ENCODE results near the gene CRCP.
A peak's percentile ranks its signal among the peaks of the same experiment; 100 is the strongest.
"Not testable (repeated sequence)": the region's sequence is repeated elsewhere in the genome, so short reads cannot be mapped to it uniquely, and the experiment has no call there.

Gene CRCP

DNA sequence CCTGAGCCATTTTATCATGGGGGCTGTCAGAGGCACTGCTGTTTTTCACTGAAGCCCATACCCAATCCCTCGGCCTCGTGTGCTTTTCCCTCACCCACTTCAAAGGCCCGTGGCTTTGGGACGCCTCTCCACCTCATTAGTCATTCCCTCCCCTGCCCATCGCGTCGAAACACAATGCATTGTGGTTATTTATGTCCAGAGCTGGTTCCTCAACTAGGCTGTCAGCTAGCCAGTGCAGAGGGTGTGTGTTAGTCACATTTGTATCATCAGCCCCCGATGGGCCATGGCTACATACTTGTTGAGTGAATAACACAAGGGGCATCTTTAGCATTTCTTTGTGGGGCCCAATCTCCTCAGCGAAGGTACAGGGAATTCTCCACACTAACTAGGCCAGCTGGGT lies 3.8 kb upstream of the CRCP start:
- DNase-seq, result no peak

DNA sequence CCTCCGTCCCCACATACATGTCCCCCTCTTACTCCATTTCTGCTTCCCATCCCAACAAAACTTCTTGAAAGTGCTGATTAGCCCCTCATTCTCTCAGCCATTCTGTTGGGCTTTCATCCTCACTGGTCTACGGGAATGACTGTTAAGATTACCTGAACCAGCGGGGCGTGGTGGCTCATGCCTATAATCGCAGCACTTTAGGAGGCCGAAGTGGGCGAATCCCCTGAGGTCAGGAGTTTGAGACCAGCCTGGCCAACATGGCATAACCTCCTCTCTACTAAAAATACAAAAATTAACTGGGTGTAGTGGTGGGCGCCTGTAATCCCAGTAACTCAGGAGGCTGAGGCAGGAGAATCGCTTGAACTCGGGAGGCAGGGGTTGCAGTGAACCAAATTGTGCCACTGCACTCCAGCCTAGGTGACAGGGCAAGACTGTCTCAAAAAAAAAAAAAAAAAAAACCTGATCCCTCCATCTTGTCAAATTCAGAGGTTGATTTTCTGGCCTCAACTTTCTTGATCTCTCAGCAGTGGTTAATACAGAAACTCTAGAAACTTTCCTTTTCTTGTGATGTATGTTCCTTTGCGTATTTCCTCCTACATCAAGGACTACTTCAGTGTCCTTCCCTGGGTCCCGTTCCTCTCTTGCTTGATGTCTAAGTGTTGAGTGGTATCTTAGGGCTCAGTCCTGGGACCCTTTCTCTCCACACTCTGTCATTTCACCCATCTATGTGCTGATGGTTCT lies 2.2 kb downstream of the CRCP start:
- not testable (repeated sequence) for DNase-seq

DNA sequence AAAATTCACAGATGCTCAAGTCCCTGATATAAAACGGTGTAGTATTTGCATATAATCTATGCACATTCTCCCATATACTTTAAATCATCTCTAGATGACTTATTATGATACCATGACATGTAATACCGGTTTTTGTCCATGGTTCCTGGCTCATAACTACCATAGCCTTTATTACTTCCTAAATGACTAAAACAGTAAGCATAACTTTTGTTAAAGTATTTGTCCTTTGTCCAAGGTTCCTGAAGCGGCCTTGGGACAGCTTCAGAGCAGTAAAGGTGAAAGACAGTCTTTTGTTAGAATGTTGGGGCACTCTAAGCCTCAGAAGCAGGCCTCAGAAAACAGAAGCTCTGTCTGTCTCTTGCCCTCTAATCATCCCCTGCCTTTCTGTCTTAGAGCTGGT lies 4.0 kb downstream of the CRCP start:
- no peak for DNase-seq

DNA sequence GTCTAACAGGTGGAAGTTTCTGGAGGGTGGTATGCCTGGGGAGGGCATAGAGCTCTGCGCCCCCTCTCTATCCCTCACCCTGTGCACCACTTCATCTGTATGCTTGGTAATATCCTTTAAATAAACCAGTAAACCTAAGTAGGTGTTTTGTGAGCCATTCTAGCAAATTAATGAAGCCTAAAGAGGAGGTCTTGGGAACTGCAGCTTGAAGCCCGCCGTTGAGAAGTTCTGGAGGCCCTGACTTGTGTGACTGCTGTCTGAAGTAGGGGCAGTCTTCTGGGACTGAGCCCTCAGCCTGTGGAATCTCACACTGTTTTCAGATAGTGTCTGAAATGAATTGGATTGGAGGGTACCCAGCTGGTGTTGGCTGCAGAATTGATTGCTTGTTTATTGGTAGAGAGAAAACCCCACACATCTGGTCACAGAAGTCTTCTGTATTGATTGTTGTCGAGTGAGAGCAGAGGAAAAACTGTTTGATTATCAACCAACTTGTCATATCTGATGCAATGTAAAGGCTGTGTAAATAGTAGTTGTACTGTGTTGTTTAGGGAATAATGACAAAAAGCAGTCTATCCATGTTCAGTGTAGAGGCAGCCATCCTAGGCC lies 4.7 kb downstream of the CRCP start:
- no peak for DNase-seq

DNA sequence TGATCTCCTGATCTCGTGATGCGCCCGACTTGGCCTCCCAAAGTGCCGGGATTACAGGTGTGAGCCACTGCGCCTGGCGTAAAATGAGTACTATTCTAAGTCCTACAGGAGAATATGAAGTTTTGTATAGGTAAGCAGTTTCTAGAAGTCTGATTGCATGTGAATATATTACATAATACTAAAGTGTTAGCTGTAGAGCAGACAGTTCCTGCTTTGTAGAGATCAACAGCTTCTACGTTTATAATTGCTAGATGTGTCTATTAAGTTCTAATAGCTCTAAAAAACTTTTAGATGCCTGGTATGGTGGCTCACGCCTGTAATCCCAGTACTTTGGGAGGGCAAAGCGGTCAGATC lies 8.5 kb downstream of the CRCP start:
- no peak for DNase-seq

DNA sequence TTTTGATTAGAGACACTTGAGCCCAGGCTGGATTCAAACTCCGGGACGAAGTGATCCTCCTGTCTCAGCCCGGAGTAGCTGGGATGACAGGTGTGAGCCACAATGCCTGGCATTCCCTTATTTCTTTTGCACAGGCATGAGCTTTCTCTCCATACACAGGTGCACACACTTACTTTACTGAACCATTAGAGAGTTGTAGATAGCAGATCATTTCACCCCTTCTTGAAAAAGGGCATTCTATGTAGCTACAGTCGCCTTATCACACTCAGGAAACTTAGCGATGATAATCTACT lies 9.9 kb downstream of the CRCP start:
- not testable (repeated sequence) for DNase-seq

DNA sequence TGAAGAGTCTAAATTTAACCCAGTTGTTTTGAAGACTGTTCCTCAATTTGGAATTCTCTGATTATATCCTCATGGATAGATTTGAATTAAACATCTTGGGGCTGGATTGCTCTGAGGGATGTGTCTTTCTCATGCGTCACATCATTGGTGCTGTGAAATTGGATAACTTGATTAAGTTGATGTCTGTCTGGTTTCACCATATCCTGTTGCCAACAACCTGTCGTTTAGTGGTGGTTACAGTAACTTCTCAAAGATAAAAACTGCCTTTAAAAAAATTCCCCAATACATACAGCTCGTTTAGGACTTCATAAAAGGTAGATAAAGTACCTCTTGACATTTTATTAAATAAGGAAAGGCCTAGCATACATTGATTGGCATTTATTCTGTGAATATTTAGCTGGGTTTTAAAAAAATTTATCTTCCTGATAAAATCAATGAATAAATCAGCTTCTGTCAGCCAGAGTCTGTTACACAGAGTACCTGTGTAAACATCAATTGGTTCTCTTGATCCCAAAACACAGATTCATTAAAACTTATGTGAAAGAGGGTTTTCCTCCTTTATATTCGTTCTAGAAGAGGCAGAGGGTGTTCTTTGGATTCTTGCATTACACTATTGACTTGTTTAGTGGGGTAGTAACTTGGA lies 10.5 kb downstream of the CRCP start:
- no peak for DNase-seq

DNA sequence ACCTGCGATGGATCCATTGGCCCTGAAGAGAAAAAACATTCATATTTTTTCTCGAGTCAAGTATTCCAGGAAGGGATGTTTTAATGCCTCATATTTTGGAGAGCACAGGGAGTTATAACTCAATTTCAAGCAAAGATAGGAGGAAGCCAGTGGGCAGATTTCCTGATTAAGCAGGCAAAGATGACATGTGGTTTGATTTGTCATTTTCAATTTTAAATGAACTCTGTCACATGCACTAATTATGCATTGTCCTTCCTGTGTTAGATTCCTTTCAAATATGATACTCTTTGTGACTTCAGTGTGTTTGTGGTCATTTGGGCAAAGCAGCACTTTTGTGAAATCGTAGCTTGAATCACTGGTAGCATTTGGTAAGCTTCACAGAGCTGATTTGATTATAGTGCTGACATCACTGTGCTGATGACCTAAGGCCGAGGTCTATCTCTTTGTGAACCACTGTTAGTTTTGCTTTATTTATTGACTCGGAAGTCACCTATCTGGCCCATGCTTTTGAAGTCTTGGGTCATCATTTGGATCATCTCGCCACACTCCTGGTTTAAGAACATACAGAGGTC lies 11.2 kb downstream of the CRCP start:
- DNase-seq, result not testable (repeated sequence)

DNA sequence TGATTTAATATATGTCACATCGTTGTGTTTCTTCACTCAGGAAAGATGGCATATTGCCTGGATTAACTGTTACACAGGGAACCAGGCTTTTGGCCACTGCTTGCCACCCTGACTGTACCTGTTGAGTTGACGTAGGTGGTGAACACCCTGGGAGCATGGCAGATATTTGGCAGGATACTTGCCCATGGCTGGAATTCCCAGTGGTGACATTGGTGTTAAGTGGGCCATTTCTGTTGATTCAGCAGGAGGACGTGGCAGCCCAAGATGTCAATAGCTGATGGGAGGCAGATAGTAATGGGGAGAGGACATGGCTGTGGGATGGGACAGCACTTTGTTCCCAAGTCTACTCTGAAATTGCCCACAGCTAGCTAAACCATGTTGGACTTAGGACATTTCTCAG lies 12.5 kb downstream of the CRCP start:
- not testable (repeated sequence) for DNase-seq

DNA sequence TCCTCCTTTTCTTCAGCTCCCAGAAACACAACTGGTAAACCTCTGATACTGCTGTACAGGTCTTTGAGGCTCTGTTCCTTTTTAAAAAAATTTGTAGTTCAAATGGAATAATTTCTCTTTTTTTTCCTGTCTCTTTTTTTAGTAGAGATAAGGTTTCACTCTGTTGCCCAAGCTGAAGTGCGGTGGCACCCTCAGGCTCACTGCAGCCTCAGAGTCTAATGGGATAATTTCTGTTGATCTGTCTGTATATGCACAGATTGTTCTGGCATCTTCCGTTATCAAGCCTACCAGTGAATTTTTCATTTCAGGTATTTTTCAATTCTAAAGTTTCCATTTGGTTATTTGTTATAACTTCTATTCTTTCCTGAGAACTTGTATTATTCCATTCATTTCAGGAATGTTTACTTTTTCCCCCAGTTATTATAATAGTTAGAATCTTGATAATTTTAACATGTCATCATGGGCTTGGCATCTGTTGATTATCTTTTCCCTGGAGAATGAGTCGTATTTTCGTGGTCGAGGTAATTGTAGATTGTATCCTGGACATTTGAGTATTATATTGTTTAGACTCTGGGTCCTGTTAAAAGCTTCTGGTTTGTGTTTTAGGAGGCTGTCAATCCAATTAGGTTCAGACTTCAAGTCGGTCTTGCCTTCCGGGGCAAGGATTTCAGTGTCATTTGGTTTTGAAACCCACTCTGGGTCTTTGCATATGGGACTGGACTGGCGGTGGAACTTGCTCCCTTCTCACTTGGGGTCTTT lies 24.5 kb downstream of the CRCP start:
- DNase-seq, result no peak

DNA sequence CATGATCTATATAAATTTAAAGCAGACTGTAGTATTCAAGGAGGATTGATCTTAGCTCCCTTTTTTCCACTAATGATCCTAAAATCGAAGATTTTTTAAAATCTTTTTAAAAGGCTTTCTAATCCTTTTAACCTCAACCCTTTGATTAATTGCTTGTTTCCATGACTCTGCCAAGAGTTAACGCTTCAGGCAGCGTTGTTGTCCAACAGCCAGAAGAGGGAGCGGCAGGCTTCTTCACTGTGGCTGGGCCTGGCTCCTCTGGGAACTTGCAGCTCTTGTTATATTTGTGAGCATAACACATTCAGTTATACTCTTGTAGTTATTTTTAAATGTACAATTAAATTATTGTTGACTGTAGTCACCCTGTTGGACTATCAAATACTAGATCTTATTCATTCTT lies 26.3 kb downstream of the CRCP start:
- DNase-seq, result peak; percentile 12

DNA sequence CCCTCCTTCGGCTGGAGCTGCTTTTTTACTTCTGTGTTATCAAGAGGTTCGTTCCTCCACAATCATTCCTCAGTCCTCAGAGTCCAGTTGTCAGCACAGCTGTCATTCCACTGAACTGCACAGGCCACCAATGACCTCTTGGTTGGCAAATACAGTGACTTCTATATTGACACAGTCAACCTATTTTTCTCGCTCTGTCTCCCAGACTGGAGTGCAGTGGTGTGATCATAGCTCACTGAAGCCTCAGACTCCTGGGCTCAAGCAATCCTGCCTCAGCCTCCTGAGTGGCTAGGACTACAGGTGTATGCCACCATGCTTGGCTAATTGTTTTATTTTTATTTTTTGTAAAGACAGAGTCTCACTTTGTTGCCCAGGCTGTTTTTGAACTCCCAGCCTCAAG lies 27.7 kb downstream of the CRCP start:
- no peak for DNase-seq

DNA sequence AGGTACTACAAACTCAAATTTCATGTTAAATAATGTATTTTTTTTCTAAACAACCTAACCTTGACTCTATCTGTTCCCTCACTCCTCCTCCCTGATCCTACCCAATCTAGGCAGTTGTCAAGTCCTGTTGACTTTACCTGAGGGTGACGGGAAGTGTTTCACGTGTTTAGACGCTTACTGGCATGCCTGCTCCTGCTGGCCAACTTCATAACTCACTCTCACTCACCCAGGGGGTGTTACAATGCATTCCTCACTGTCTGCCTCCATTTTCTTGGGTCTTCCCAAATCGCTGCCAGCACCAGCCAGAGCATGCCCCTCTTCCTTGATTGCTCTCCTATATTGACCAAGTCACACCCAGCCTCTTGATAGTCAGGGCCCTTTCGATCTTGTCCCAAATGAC lies 28.3 kb downstream of the CRCP start:
- no peak for DNase-seq

DNA sequence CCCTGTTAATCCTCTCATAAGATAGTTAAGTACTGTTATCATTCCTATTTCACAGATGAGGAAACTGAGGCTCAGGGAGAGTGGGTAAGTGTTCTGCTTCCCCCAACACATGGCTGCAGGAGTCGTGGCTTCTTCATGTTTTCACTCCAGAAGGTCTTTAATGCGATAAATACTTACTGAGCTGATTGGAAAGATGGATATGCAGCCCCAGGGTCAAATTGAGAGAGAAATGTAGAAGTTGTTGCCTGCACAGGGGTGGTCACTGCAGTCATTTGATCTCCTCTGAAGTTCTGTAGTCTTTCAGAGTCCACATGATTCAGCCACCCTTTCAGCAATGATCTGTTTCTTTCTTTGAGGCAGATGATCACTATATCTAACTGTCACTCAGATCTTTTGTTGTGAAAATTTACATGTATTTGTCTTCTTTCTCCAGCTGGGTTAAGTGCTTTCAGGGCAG lies 29.3 kb downstream of the CRCP start:
- no peak for DNase-seq

DNA sequence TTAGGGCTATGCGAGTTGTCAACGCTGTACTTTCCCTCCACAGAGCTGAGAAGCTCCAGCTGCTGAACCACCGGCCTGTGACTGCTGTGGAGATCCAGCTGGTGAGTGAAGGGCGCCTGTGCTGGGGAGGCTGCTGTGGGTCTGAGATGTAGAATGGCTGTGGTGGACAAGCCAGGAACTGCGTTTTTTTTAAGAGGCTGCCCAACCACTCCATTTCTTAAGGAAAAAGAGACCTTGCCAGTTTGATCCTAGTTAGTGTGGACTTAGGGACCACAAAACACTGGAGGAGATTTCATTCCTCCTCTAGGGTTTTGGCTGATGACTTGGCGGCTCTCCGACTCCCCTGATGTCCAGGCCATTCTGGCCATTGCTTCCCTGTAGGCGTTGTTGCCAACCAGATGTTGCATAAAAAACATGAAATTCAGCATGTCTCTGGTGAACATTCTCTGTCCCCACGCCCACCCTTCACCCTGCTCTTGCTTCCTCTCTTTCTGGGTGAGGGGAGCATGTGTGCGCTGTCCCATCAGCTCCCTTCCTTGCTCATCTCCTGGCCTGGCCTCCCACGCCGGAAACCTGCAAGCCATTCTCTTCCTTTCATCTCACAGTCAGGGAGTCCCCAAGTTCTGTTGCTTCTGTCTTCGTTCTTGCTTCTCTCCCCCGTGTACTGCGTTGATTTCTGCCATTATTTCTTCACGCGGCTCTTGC lies 30.9 kb downstream of the CRCP start:
- DNase-seq, result no peak

DNA sequence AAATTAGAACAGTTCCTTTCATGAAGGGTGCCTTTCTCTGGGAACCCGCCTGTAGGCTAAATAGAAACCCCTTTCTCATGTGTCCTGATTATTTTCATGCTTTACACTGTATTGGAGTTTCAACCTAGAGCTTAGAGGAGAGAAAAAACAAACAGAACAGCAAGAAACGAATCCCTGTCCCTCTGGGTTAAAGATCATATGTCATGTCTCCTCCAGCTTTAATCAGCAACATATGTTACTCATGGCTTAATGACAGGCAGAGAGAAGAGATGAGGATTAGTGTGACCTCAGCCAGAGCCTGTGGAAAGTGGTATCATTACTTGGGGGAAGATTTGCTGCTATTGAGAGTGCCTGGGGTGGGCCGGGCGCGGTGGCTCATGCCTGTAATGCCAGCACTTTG lies 32.1 kb downstream of the CRCP start:
- no peak for DNase-seq

DNA sequence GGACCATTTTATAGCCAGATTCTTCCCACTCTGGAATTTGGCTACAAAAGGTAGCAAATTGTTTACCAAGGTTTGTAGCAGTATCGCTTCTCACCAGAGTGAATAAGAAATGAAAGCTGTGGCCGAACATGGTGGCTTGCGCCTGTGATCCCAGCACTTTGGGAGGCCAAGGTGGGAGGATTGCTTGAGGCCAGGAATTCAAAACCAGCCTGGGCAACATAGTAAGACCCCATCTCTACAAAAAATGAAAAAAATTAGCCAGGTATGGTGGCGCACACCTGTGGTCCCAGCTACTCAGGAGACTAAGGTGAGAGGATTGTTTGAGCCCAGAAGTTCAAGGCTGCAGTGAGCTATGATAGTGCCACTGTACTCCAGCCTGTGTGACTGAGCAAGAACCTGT lies 33.0 kb downstream of the CRCP start:
- not testable (repeated sequence) for DNase-seq

DNA sequence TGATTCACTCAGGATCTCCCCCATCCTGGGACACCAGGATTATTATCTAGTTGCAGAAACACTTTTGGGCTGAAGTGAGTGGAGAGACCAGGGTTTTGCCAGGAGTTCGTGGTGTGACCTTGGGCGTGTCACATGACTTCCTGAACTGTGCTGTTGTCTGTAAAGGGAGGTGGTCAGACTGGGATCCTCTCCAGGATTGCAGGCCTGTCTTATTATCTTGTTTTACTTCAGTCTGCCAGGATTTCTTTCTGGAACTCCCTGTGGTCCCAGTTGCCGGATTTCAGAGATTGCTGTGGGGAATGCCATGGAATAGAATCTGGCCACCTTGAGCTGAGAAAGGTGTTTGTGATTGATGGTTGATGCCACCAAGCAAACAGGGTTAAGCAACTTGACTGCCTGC lies 35.8 kb downstream of the CRCP start:
- no peak for DNase-seq

DNA sequence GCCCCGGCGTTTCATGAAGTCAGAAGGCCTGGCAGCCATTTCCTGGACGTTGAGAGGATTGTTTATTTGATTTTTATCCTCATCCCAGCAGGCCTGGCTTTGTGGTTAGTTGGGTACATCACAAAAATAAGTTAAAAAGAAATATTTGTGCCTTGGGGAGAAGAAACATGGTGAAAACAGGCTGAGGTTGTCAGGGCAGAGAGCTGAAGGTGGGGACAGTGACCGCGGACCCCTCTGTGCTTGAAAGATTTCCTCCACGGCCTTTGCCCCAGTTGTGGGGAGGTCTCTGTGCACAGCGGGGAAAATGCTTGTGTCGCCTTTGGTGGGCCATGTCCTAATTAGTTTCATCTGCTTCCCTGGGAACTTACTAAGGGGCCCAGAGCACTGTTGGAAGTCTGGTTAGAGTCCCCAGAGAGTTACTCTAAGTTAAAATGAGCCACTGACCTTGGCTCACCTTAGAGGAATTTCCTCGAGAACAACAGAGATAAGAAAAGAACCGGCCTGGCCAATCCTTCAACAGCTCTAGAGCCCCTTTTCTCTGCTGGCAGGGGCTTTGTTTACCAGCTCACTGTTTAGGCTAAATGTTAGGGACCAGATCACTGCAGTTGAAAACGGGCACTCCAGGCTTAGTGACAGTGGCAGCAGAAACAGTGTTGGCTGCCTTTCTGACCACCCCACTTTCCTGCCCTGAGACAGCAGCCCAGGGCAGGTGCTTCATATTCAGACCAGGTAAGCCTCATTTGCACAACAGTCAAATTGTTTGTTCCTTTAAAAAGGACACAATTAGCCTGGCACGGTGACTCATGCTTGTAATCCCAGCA lies 37.9 kb downstream of the CRCP start:
- DNase-seq, result no peak

DNA sequence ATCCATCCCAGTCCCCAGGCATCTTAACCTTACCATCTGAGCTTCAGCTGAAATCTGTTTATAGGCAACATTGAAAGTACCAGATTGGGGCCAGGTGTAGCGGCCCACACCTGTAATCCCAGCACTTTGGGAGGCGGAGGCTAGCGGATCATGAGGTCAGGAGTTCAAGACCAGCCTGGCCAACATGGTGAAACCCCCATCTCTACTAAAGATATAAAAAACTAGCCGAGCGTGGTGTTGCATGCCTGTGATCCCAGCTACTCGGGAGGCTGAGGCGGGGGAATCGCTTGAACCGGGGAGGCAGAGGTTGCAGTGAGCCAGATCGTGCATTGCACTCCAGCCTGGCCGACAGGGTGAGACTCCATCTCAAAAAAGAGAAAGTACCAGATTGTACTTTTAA lies 39.0 kb downstream of the CRCP start:
- no peak for DNase-seq

DNA sequence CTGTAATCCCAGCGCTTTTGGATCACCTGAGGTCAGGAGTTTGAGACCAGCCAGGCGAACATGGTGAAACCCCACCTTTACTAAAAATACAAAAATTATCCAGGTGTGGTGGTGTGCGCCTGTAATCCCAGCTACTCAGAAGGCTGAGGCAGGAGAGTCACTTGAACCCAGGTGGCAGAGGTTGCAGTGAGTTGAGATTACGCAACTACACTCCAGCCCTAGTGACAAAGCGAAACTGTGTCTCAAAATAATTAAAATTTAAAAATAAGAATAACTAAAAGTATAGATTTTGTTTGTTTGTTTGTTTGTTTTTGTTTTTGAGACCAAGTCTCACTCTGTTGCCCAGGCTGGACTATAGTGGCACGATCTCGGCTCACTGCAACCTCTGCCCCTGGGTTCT lies 41.4 kb downstream of the CRCP start:
- DNase-seq, result not testable (repeated sequence)

DNA sequence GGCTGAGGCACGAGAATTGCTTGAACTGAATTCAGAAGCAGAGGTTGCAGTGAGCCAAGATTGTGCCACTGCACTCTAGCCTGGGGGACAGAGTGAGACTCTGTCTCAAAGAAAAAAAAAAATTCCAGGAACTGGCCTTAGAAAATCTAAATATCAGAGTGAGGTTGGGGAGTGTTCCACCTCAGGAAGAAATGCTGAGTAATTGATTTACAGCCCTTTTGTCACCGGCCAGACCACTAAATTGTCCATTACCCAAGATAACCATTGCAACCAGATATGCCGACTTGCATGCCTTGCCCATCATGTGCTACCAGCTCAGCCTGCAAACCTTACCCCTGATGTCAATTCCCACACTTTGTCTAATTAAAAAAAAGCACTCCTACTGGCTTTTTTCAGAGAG lies 42.4 kb downstream of the CRCP start:
- DNase-seq, result no peak
